K562 (cell line): ENCODE measurements around the gene CMSS1. TPM values are rescaled to one million over a fixed set of nuclear protein-coding genes. Genes with fewer than 3 reads are reported as not detected.

Experiments used
- ATAC-seq: fragments of 200-7000 bp; cut with Tn5 transposase; 3 replicates; pipeline ENCODE4 v1.9.1; 2020; ENCODE audit warnings: moderate library complexity
- BruUV-seq: library from RNA; stranded (reverse); fragments of 400-500 nt; replicated peaks from 2 replicates; lab custom pipeline; 2021; lab: Mats Ljungman, UMichigan
- CTCF ChIA-PET: fragments of 300-600 bp; formaldehyde crosslinking; extraction: SDS; loops from one replicate; lab custom pipeline; 2021; ENCODE audit warnings: low intra/inter-chr PET ratio; lab: Yijun Ruan, JAX
- POLR2A ChIA-PET: fragments of 300-600, 350-650 bp; sonication (Branson Sonifier 250); formaldehyde crosslinking; extraction: SDS; loops from one replicate; lab custom pipeline; 2021; ENCODE audit warnings: antibody characterized with exemption, inconsistent platforms; lab: Yijun Ruan, JAX
- DNase-seq, 4 experiments: peaks; one replicate each; pipeline versions ENCODE4 v3.0.0 to v3.0.0-alpha.2; 2011 to 2018; ENCODE audit warnings: low spot score in 3 of 4, mixed read lengths in 3 of 4; ENCODE audit errors: extremely low read depth in 1 of 4
- FAIRE-seq: peaks from 2 replicates; lab custom pipeline; 2011; peaks lifted over from hg19 to GRCh38; lab: Jason Lieb, UNC
- H2AFZ ChIP-seq: 2 replicates; pipeline ENCODE4 v1.6.0; 2011; ENCODE audit warnings: low read depth, low read length, control low read depth, inconsistent platforms
- H3K27ac ChIP-seq: fragments of 200-600 bp; 3 replicates; pipeline ENCODE4 v1.8.0; 2011; ENCODE audit warnings: low read depth, mild to moderate bottlenecking, control low read depth, inconsistent platforms, low read length, moderate library complexity, mixed read lengths; ENCODE audit errors: extremely low read depth
- H3K27me3 ChIP-seq, 2 experiments: fragments of 300-600 bp in 1 of 2; 2 replicates in 1 of 2; 3 replicates in 1 of 2; pipeline versions ENCODE4 v1.6.0 to v1.8.0; 2011; ENCODE audit warnings: inconsistent platforms in 2 of 2, low read length in 2 of 2, mild to moderate bottlenecking in 1 of 2, mixed read lengths in 1 of 2, moderate library complexity in 1 of 2; ENCODE audit not compliant: control insufficient read depth in 2 of 2, insufficient read depth in 2 of 2
- H3K36me3 ChIP-seq: fragments of 300-600 bp; 3 replicates; pipeline ENCODE4 v1.8.0; 2011; ENCODE audit warnings: mild to moderate bottlenecking, low read length, inconsistent platforms; ENCODE audit not compliant: control insufficient read depth, insufficient read depth
- H3K4me1 ChIP-seq, 2 experiments: fragments of 200-600 bp in 1 of 2; replicated peaks in 1 of 2; 2 replicates in 1 of 2; 3 replicates in 1 of 2; pipeline versions ENCODE4 v1.5.1 to v1.8.0; 2011; ENCODE audit warnings: inconsistent platforms in 2 of 2, low read length in 2 of 2, mild to moderate bottlenecking in 1 of 2, mixed read lengths in 1 of 2, moderate library complexity in 1 of 2; ENCODE audit not compliant: control insufficient read depth in 2 of 2, insufficient read depth in 2 of 2
- H3K4me2 ChIP-seq: 2 replicates; pipeline ENCODE4 v1.6.1; 2011; ENCODE audit warnings: low read length, control low read depth, inconsistent platforms, mixed read lengths; ENCODE audit not compliant: insufficient read depth
- H3K4me3 ChIP-seq: fragments of 200-600 bp; sonication (generic), shearing (Covaris generic); 2 replicates; pipeline ENCODE4 v1.5.1; 2016; ENCODE audit warnings: control low read depth, inconsistent platforms
- H3K79me2 ChIP-seq: fragments of 200-600 bp; 3 replicates; pipeline ENCODE4 v1.8.0; 2011; ENCODE audit warnings: low read length, inconsistent platforms; ENCODE audit not compliant: control insufficient read depth, insufficient read depth
- H3K9ac ChIP-seq, 2 experiments: 2 replicates each; pipeline versions ENCODE4 v1.6.0 to v1.6.1; 2011; ENCODE audit warnings: low read depth in 2 of 2, low read length in 2 of 2, control low read depth in 1 of 2, inconsistent platforms in 1 of 2, mild to moderate bottlenecking in 1 of 2, mixed read lengths in 1 of 2; ENCODE audit not compliant: insufficient read depth in 1 of 2
- H3K9me1 ChIP-seq: one replicate; pipeline ENCODE4 v1.6.0; 2011; ENCODE audit warnings: inconsistent platforms, mild to moderate bottlenecking, low read length, moderate library complexity; ENCODE audit not compliant: control insufficient read depth, insufficient read depth
- H3K9me3 ChIP-seq: replicated peaks from 2 replicates; pipeline ENCODE4 v1.5.1; 2011; ENCODE audit warnings: low read depth, low read length, inconsistent platforms; ENCODE audit not compliant: control insufficient read depth, insufficient read depth
- H4K20me1 ChIP-seq: replicated peaks from 2 replicates; pipeline ENCODE4 v1.6.1; 2011; ENCODE audit warnings: low read length, inconsistent platforms, mixed read lengths; ENCODE audit not compliant: control insufficient read depth, insufficient read depth
- CXXC5 ChIP-seq: fragments of 250-450 bp; sonication (Bioruptor Pico); IDR thresholded peaks from 2 replicates; pipeline ENCODE4 v1.8.0; 2022; ENCODE audit warnings: inconsistent platforms, mild to moderate bottlenecking, moderate library complexity
- E2F3 ChIP-seq: fragments of 250-450 bp; sonication (Bioruptor Pico); IDR thresholded peaks from 2 replicates; pipeline ENCODE4 v1.4.0; 2020; ENCODE audit warnings: mild to moderate bottlenecking
- HDAC3 ChIP-seq: fragments of 450-650 bp; IDR thresholded peaks from 2 replicates; pipeline ENCODE4 v1.6.1; 2018; ENCODE audit warnings: borderline replicate concordance, mild to moderate bottlenecking, moderate library complexity; ENCODE audit not compliant: partially characterized antibody
- HNRNPH1 ChIP-seq: fragments of 200-400 bp; formaldehyde crosslinking; optimal IDR thresholded peaks from 2 replicates; pipeline ENCODE3; 2017; ENCODE audit warnings: low read depth, mild to moderate bottlenecking, low read length, moderate library complexity
- HOXB6 ChIP-seq: fragments of 250-450 bp; sonication (Bioruptor Pico); IDR thresholded peaks from 2 replicates; pipeline ENCODE4 v1.5.1; 2022; ENCODE audit warnings: mild to moderate bottlenecking, borderline replicate concordance
- KLF1 ChIP-seq: fragments of 450-650 bp; IDR thresholded peaks from 2 replicates; pipeline ENCODE4 v1.6.1; 2016; ENCODE audit warnings: missing genetic modification characterization, missing compliant biosample characterization
- MCM2 ChIP-seq: fragments of 450-650 bp; IDR thresholded peaks from 2 replicates; pipeline ENCODE4 v1.6.1; 2017; ENCODE audit warnings: low read depth, mild to moderate bottlenecking
- RFX1 ChIP-seq: fragments of 450-650 bp; IDR thresholded peaks from 2 replicates; pipeline ENCODE4 v1.6.1; 2016; ENCODE audit warnings: mild to moderate bottlenecking, moderate library complexity
- SIN3A ChIP-seq, 2 experiments: fragments of 150-350 bp in 1 of 2; IDR thresholded peaks; 2 replicates each; pipeline ENCODE4 v1.6.1; 2011 to 2016; ENCODE audit warnings: borderline replicate concordance in 2 of 2, low read depth in 2 of 2, low read length in 2 of 2, mild to moderate bottlenecking in 2 of 2, moderate library complexity in 2 of 2; ENCODE audit not compliant: control insufficient read depth in 1 of 2
- ZEB2 ChIP-seq: fragments of 450-650 bp; IDR thresholded peaks from 2 replicates; pipeline ENCODE4 v1.6.1; 2016
- ZNF175 ChIP-seq: fragments of 200-800 bp; sonication (Bioruptor generic); IDR thresholded peaks from 2 replicates; pipeline ENCODE4 v1.6.1; 2016; ENCODE audit warnings: low read depth, mild to moderate bottlenecking, missing genetic modification characterization, missing compliant biosample characterization
- ZNF253 ChIP-seq: fragments of 250-450 bp; sonication (Bioruptor Pico); conservative IDR thresholded peaks from 2 replicates; pipeline ENCODE4 v1.6.1; 2021; ENCODE audit warnings: mild to moderate bottlenecking
- ZNF316 ChIP-seq: fragments of 450-650 bp; IDR thresholded peaks from 2 replicates; pipeline ENCODE4 v1.6.1; 2016
- WGBS: fragments of 100-300 bp; shearing (Covaris generic); methylation state at CpG from one replicate; pipeline ENCODE4 v1.1.6; 2016; ENCODE audit warnings: low coverage, mixed read lengths; ENCODE audit not compliant: insufficient coverage; ENCODE audit errors: missing lambda C conversion rate; 5-methylcytosine and 5-hydroxymethylcytosine counted together
- in situ Hi-C: fragments of 300-500 bp; cut with MboI; formaldehyde crosslinking; loops from 4 replicates; pipeline ENCODE4 v1.15.0; 2018; ENCODE audit warnings: inconsistent platforms, mixed read lengths
- intact Hi-C: fragments of 100-400 bp; cut with micrococcal nuclease; formaldehyde crosslinking; loops from 2 replicates; pipeline ENCODE4 v1.14.2; 2022
- polyA plus RNA-seq, 8 experiments: library from polyadenylated mRNA; depleted of rRNA in 4 of 8; stranded (reverse) in 5 of 8; unstranded in 3 of 8; fragments of >200 nt; fragmentation: Nextera tagmentation in 2 of 8; fragmentation: Illumina TruSeq in 1 of 8; extraction: Ambion mirVana in 2 of 8; extraction: Trizol in 1 of 8; gene quantifications; 2 replicates each; pipeline versions ENCODE4 v1.2.1 to v1.2.3, GENCODE V29; 2011 to 2014; ENCODE audit warnings: inconsistent platforms in 1 of 8, missing spikeins in 1 of 8
- total RNA-seq, 7 experiments: library from RNA; depleted of rRNA in 6 of 7; stranded (reverse); fragments of >200 nt in 6 of 7; fragmentation: Illumina TruSeq in 2 of 7; extraction: Trizol in 2 of 7; gene quantifications; 2 replicates each; pipeline versions ENCODE4 v1.2.1 to v1.2.3, GENCODE V29; 2011 to 2021; ENCODE audit warnings: low replicate concordance in 1 of 7
- TF ChIP-seq, protein P1 (sequence below): fragments of 250-450 bp; sonication (Bioruptor Pico); IDR thresholded peaks from 2 replicates; pipeline ENCODE4 v1.8.0; 2022; ENCODE audit warnings: inconsistent platforms
- TF ChIP-seq, protein P2 (sequence below): fragments of 450-650 bp; IDR thresholded peaks from 2 replicates; pipeline ENCODE4 v1.7.0; 2016; ENCODE audit warnings: borderline replicate concordance

The CMSS1 gene
- total and polyA plus RNA-seq, 9 of the 15 experiments (the other 6 are each of a cell fraction or from before 2014, with no cell fraction given) = 46.9 to 109 (median 72.3) TPM

DNA sequence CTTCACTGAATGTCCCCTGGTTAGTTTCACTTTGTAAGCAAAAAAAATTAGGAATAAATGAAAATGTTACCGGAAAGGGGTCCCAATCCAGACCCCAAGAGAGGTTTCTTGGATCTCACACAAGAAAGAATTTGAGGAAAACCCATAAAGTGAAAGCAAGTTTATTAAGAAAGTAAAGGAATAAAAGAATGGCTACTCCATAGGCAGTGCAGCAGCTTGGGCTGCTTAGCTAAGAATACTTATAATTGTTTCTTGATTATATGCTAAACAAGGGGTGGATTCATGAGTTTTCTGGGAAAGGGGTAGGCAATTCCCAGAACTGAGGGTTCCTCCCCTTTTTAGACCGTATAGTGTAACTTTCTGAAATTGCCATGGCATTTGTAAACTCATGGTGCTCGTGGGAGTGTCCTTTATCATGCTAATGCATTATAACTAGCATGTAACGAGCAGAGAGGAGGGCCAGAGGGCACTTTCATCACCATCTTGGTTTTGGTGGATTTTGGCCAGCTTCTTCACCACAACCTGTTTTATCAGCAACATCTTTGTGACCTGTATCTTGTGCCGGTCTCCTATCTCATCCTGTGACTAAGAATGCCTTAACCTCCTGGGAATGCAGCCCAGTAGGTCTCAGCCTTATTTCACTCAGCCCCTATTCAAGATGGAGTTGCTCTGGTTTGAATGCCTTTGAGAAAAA is 41.0 kb upstream of the CMSS1 start:
- 0% methylated on average over 5 of the region's 5 CpGs for WGBS
- peaks cover 0 to 12% of the 10 kb centered on the region in 2 experiments; a peak in 3 of 5 replicates for H3K4me1 ChIP-seq
- in situ Hi-C loops (no loop called here), intact Hi-C loops (no loop called here)
- H3K9ac ChIP-seq = peak overlapping the region in 1 of 2 experiments; percentile 38; a peak in 1 of 4 replicates
- POLR2A ChIA-PET = interaction anchor here (0.6 to 1.8 kb wide), 5 partner anchors 11 to 1244 kb away, joined by 3 to 6 read pairs (median 3); no protein-coding TSS in a partner anchor
- CTCF ChIA-PET = interaction anchor here (0.7 kb wide), 1 partner anchor 160 kb away, joined by 3 read pairs; no protein-coding TSS in a partner anchor
- H3K27me3 ChIP-seq = no peaks in the 10 kb centered on the region
- H4K20me1 ChIP-seq = no peaks in the 10 kb centered on the region
- no peak overlapping the region for H3K4me3 ChIP-seq
- H3K27ac ChIP-seq = peak overlapping the region; percentile 59; the same call in 2 of the 3 replicates
- no TSS peak for BruUV-seq
- peak overlapping the region; percentile 60 for H3K4me2 ChIP-seq
- H3K36me3 ChIP-seq = no peaks in the 10 kb centered on the region
- H2AFZ ChIP-seq = peak overlapping the region; percentile 64
- ATAC-seq (peak; percentile 96), FAIRE-seq (peak; percentile 56), DNase-seq (peak in 1 of 4 experiments; percentile 54)
- H3K9me3 ChIP-seq = no peaks in the 10 kb centered on the region
- H3K9me1 ChIP-seq = no peaks in the 10 kb centered on the region
- no peaks in the 10 kb centered on the region for H3K79me2 ChIP-seq
- TF ChIP-seq RFX1 (peak; percentile 70), E2F3 (CRISPR knock-in tag) (peak; percentile 99), ZEB2 (0 out of 2 replicates have a peak, but pooled peaks have one; percentile 26), MCM2 (no peak), ZNF316 (no peak), HNRNPH1 (no peak), ZNF175 (peak; percentile 100), KLF1 (tag) (peak; percentile 95), CXXC5 (CRISPR knock-in tag) (peak; percentile 99), SIN3A (IDR thresholded peaks at IDR 0.05; ENCODE audit: borderline replicate concordance in 2 of 2, control insufficient read depth in 1 of 2, low read depth in 2 of 2, low read length in 2 of 2) (no peak), HDAC3 (no peak), ZNF253 (CRISPR knock-in tag) (no peak; the same call in 1 of the 2 replicates), HOXB6 (CRISPR knock-in tag) (peak; percentile 97)
- TF ChIP-seq, protein P1, sequence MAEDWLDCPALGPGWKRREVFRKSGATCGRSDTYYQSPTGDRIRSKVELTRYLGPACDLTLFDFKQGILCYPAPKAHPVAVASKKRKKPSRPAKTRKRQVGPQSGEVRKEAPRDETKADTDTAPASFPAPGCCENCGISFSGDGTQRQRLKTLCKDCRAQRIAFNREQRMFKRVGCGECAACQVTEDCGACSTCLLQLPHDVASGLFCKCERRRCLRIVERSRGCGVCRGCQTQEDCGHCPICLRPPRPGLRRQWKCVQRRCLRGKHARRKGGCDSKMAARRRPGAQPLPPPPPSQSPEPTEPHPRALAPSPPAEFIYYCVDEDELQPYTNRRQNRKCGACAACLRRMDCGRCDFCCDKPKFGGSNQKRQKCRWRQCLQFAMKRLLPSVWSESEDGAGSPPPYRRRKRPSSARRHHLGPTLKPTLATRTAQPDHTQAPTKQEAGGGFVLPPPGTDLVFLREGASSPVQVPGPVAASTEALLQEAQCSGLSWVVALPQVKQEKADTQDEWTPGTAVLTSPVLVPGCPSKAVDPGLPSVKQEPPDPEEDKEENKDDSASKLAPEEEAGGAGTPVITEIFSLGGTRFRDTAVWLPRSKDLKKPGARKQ (CRISPR knock-in tag) = peak; percentile 99; the same call in 1 of the 2 replicates
- TF ChIP-seq, protein P2, sequence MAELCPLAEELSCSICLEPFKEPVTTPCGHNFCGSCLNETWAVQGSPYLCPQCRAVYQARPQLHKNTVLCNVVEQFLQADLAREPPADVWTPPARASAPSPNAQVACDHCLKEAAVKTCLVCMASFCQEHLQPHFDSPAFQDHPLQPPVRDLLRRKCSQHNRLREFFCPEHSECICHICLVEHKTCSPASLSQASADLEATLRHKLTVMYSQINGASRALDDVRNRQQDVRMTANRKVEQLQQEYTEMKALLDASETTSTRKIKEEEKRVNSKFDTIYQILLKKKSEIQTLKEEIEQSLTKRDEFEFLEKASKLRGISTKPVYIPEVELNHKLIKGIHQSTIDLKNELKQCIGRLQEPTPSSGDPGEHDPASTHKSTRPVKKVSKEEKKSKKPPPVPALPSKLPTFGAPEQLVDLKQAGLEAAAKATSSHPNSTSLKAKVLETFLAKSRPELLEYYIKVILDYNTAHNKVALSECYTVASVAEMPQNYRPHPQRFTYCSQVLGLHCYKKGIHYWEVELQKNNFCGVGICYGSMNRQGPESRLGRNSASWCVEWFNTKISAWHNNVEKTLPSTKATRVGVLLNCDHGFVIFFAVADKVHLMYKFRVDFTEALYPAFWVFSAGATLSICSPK = no peak
